ENCODE data around the gene ATXN10. TPM values are rescaled to one million over a fixed set of nuclear protein-coding genes. Genes with fewer than 3 reads are reported as not detected.

ATXN10 gene
- total and polyA plus RNA-seq, 10 of the 15 experiments (the other 5 are each of a cell fraction or from before 2014, with no cell fraction given): 29.2 to 249 (median 146) TPM

- no peaks in the 10 kb centered on the region for H3K79me2 ChIP-seq (ENCODE audit: control insufficient read depth, insufficient read depth, low read length)
- H3K36me3 ChIP-seq (ENCODE audit: control insufficient read depth in 2 of 2, insufficient read depth in 2 of 2, low read length in 1 of 2): no peaks in the 10 kb centered on the region
- no peak overlapping the region for H2AFZ ChIP-seq (ENCODE audit: control insufficient read depth, low read depth, low read length)
- no peaks in the 10 kb centered on the region; a peak in 1 of 4 replicates for H3K27me3 ChIP-seq (replicated peaks in 1 of 2; ENCODE audit: control insufficient read depth in 2 of 2, insufficient read depth in 2 of 2, low read length in 1 of 2)
- CTCF ChIA-PET: no interaction called here
- RAD21 ChIA-PET (ENCODE audit: unreplicated experiment): no interaction called here
- H3K27ac ChIP-seq (ENCODE audit: control insufficient read depth, insufficient read depth): no peak overlapping the region
- in situ Hi-C loops (cut with MboI): no loop called here
- no peaks in the 10 kb centered on the region for H4K20me1 ChIP-seq (ENCODE audit: control insufficient read depth, insufficient read depth)
- ATAC-seq (no peak), FAIRE-seq (no peak), DNase-seq (ENCODE audit: low read depth, low spot score) (no peak)
- WGBS (ENCODE audit: insufficient coverage, insufficient replicate concordance, low lambda C conversion rate, missing lambda C conversion rate): 49% methylated on average over 22 of the region's 22 CpGs
- intact Hi-C loops (cut with micrococcal nuclease; ENCODE audit: unreplicated experiment): no loop called here
- no peaks in the 10 kb centered on the region for H3K4me1 ChIP-seq (ENCODE audit: control insufficient read depth, insufficient read depth, low read length)
- no TSS peak for BruUV-seq (replicated peaks)
- TF ChIP-seq RUNX3 (IDR thresholded peaks at IDR 0.05; ENCODE audit: low read length) (no peak), ELK1 (IDR thresholded peaks at IDR 0.05; ENCODE audit: low read depth, low read length) (no peak), EZH2 (IDR thresholded peaks at IDR 0.05; ENCODE audit: borderline replicate concordance, control insufficient read depth, low read depth, low read length) (no peak), TCF7 (IDR thresholded peaks at IDR 0.05; ENCODE audit: borderline replicate concordance) (no peak), TAF1 (IDR thresholded peaks at IDR 0.05; ENCODE audit: borderline replicate concordance, low read depth, low read length) (no peak), SPI1 (IDR thresholded peaks at IDR 0.05; ENCODE audit: borderline replicate concordance, insufficient read depth, low read depth, low read length) (no peak), SIN3A (IDR thresholded peaks at IDR 0.05; ENCODE audit: low read depth, low read length) (no peak), GATAD2B (conservative IDR thresholded peaks at IDR 0.05; ENCODE audit: low read depth) (no peak), BCLAF1 (IDR thresholded peaks at IDR 0.05) (no peak), NFXL1 (IDR thresholded peaks at IDR 0.05; ENCODE audit: borderline replicate concordance) (no peak), STAT1 (conservative IDR thresholded peaks at IDR 0.05) (no peak), LARP7 (IDR thresholded peaks at IDR 0.05) (no peak), EED (IDR thresholded peaks at IDR 0.05; ENCODE audit: low read depth) (no peak), MEF2B (IDR thresholded peaks at IDR 0.05; ENCODE audit: partially characterized antibody, poor library complexity, severe bottlenecking) (no peak), CHD2 (IDR thresholded peaks at IDR 0.05; ENCODE audit: borderline replicate concordance, low read depth, low read length) (no peak), E2F8 (IDR thresholded peaks at IDR 0.05; ENCODE audit: low read depth, partially characterized antibody) (no peak)
- no peak overlapping the region for H3K4me2 ChIP-seq (ENCODE audit: control insufficient read depth, insufficient read depth)
- no peaks in the 10 kb centered on the region for H3K9me3 ChIP-seq (replicated peaks; ENCODE audit: control insufficient read depth, insufficient read depth, low read length)
- H3K4me3 ChIP-seq: no peak overlapping the region
- POLR2A ChIA-PET: no interaction called here
- no peak overlapping the region for H3K9ac ChIP-seq (ENCODE audit: control insufficient read depth, insufficient read depth, low read length)
- SMC1A ChIA-PET (ENCODE audit: uncharacterized antibody, unreplicated experiment): no interaction called here
Observed at GRCh38 chr22:45891996-45892621, 220.5 kb downstream of the ATXN10 start.

Data from GM12878 (cell line).